GM12891 (cell line): ENCODE measurements around the gene ELF2.

ENCODE experiments used
- PAX5 ChIP-seq: IDR thresholded peaks from 2 replicates; pipeline ENCODE4 v1.6.1; 2011; ENCODE audit warnings: low read length, moderate library complexity, mild to moderate bottlenecking; ENCODE audit not compliant: insufficient read depth, severe bottlenecking
- POLR2A ChIP-seq: IDR thresholded peaks from 2 replicates; pipeline ENCODE4 v1.6.1; 2011; ENCODE audit warnings: low read depth, low read length, control low read depth
- POLR2AphosphoS5 ChIP-seq: IDR thresholded peaks from 2 replicates; pipeline ENCODE4 v1.6.1; 2011; ENCODE audit warnings: low read depth, low read length, control low read depth
- POU2F2 ChIP-seq: IDR thresholded peaks from 2 replicates; pipeline ENCODE4 v1.6.1; 2011; ENCODE audit warnings: low read depth, mild to moderate bottlenecking, control low read depth, low read length, moderate library complexity
- SPI1 ChIP-seq: IDR thresholded peaks from 2 replicates; pipeline ENCODE4 v1.6.1; 2011; ENCODE audit warnings: low read depth, low read length, control low read depth
- TAF1 ChIP-seq: IDR thresholded peaks from 2 replicates; pipeline ENCODE4 v1.6.1; 2011; ENCODE audit warnings: low read depth, low read length, control low read depth

DNA sequence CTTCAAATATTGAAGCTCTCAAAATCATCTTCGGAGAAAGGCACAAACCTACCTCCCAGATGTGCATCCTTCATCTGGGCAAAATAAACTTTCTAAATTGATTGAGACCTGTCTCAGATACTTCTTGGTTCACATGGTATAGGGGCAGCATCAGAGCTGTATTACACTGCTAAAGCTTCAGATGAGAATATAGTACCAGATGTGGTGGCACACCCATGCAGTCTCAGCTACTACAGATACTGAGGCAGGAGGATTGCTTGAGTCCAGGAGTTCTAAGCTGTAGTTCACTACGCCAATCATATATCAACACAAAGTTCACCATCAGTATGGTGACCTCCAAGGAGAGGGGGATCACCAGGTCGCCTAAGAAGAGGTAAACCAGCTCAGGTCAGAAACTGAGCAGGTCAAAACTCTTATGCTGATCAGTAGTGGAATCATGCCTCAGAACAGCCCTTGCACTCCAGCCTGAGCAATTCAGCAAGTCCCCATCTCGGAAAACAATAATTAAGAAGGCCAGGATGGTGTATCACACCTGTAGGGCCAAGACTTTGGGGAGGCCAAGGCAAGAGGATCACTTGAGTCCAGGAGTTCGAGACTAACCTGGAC, 22.0 kb downstream of the ELF2 start:
- TF ChIP-seq POLR2A (no peak), POLR2AphosphoS5 (no peak), PAX5 (no peak), SPI1 (no peak), TAF1 (no peak), POU2F2 (no peak)
